ENCODE measurements around the gene OTUD6A. TPM values are rescaled to one million over a fixed set of nuclear protein-coding genes. Genes with fewer than 3 reads are reported as not detected.

Gene OTUD6A
- not detected in 2 replicates for total RNA-seq

GRCh38 chrX:70062076-70062475 is at the start of gene OTUD6A:
Gene OTUD6A, plus strand, starts transcription at chrX:70062457. Its CDS starts 68 bp downstream, at chrX:70062525.

GRCh38 chrX:70049925-70050324 is 12.3 kb upstream of the OTUD6A start, which contains the start of gene AWAT2:
Gene AWAT2, minus strand, starts transcription at chrX:70049938. Its CDS starts 6 bp downstream, at chrX:70049932.

Other genes with a start within 250 kb of the OTUD6A start
- not detected in 2 replicates for gene AWAT2, start 12.5 kb upstream of the OTUD6A start, total RNA-seq
- gene IGBP1, start 71.0 kb downstream of the OTUD6A start, total RNA-seq = 45.6 and 58.8 TPM in 2 replicates
- not detected in 2 replicates for gene DGAT2L6, start 115.0 kb downstream of the OTUD6A start, total RNA-seq
- not detected in 2 replicates for gene AWAT1, start 172.2 kb downstream of the OTUD6A start, total RNA-seq
- not detected in 2 replicates for gene P2RY4, start 197.7 kb downstream of the OTUD6A start, total RNA-seq
- gene ARR3, start 205.9 kb downstream of the OTUD6A start, total RNA-seq = not detected in 2 replicates
- not detected in 2 replicates for gene RAB41, start 219.7 kb downstream of the OTUD6A start, total RNA-seq
- 92.9 and 96.3 TPM in 2 replicates for gene PDZD11, start 227.5 kb downstream of the OTUD6A start, total RNA-seq
- 9.5 and 12.6 TPM in 2 replicates for gene KIF4A, start 227.6 kb downstream of the OTUD6A start, total RNA-seq

All from myometrial cell (primary cell).